K562 (cell line): ENCODE measurements around the gene ZNF467. TPM values are rescaled to one million over a fixed set of nuclear protein-coding genes. Genes with fewer than 3 reads are reported as not detected.
A peak's percentile ranks its signal among the peaks of the same experiment; 100 is the strongest.

Source experiments
- PTTG1 ChIP-seq: fragments of 450-650 bp; IDR thresholded peaks from 2 replicates; pipeline ENCODE4 v1.6.1; 2016; ENCODE audit warnings: low read depth, mild to moderate bottlenecking, missing genetic modification characterization, missing compliant biosample characterization
- SAFB2 ChIP-seq: fragments of 200-400 bp; formaldehyde crosslinking; IDR thresholded peaks from 2 replicates; pipeline ENCODE4 v1.6.1; 2018; ENCODE audit warnings: borderline replicate concordance, low read length, low read depth, moderate library complexity; ENCODE audit not compliant: severe bottlenecking
- SMC3 ChIP-seq: conservative IDR thresholded peaks from 2 replicates; pipeline ENCODE4 v1.6.1; 2011; ENCODE audit warnings: low read depth, low read length, improper control_type of control experiment; ENCODE audit not compliant: insufficient read depth
- ZC3H4 ChIP-seq: sonication (generic); formaldehyde crosslinking; IDR thresholded peaks from 2 replicates; pipeline ENCODE4 v1.9.0; 2021; ENCODE audit warnings: missing genetic modification reagents, borderline replicate concordance
- ZNF253 ChIP-seq: fragments of 250-450 bp; sonication (Bioruptor Pico); conservative IDR thresholded peaks from 2 replicates; pipeline ENCODE4 v1.6.1; 2021; ENCODE audit warnings: mild to moderate bottlenecking
- polyA plus RNA-seq, 8 experiments: library from polyadenylated mRNA; depleted of rRNA in 4 of 8; stranded (reverse) in 5 of 8; unstranded in 3 of 8; fragments of >200 nt; fragmentation: Nextera tagmentation in 2 of 8; fragmentation: Illumina TruSeq in 1 of 8; extraction: Ambion mirVana in 2 of 8; extraction: Trizol in 1 of 8; gene quantifications; 2 replicates each; pipeline versions ENCODE4 v1.2.1 to v1.2.3, GENCODE V29; 2011 to 2014; ENCODE audit warnings: inconsistent platforms in 1 of 8, missing spikeins in 1 of 8
- total RNA-seq, 7 experiments: library from RNA; depleted of rRNA in 6 of 7; stranded (reverse); fragments of >200 nt in 6 of 7; fragmentation: Illumina TruSeq in 2 of 7; extraction: Trizol in 2 of 7; gene quantifications; 2 replicates each; pipeline versions ENCODE4 v1.2.1 to v1.2.3, GENCODE V29; 2011 to 2021; ENCODE audit warnings: low replicate concordance in 1 of 7
- TF ChIP-seq, protein P1 (sequence below): sonication (generic); formaldehyde crosslinking; IDR thresholded peaks from 2 replicates; pipeline ENCODE4 v1.8.0; 2022; ENCODE audit warnings: mild to moderate bottlenecking, missing genetic modification reagents
- TF ChIP-seq, protein P2 (sequence below): fragments of 250-450 bp; sonication (Bioruptor Pico); IDR thresholded peaks from 2 replicates; pipeline ENCODE4 v1.6.1; 2021; ENCODE audit warnings: mild to moderate bottlenecking

The ZNF467 gene
- total and polyA plus RNA-seq, 9 of the 15 experiments (the other 6 are each of a cell fraction or from before 2014, with no cell fraction given), result 0.32 to 14.2 (median 1.7) TPM

DNA sequence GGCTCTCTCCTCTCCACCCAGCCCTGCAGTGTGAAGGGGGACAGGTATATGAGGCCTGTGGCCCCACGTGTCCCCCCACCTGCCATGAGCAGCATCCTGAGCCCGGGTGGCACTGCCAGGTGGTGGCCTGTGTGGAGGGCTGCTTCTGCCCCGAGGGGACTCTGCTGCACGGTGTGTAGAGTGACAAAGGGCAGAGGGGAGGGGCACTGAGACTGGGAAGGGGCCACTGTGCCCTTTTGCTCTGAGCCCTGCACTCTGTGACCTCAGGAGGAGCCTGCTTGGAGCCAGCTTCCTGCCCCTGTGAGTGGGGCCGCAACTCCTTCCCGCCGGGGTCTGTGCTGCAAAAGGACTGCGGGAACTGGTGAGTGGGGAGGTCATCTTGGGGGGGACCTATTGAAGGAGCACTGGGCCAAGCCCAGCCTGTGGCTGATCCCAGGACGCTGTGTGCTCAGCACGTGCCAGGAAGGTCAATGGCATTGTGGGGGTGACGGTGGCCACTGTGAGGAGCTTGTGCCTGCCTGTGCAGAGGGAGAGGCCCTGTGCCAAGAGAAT lies 15.0 kb upstream of the ZNF467 start (continued):
- TF ChIP-seq, protein P1, sequence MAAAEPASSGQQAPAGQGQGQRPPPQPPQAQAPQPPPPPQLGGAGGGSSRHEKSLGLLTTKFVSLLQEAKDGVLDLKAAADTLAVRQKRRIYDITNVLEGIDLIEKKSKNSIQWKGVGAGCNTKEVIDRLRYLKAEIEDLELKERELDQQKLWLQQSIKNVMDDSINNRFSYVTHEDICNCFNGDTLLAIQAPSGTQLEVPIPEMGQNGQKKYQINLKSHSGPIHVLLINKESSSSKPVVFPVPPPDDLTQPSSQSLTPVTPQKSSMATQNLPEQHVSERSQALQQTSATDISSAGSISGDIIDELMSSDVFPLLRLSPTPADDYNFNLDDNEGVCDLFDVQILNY (CRISPR knock-in tag), result no peak
- TF ChIP-seq PTTG1 (tag) (no peak), SMC3 (no peak), ZNF253 (CRISPR knock-in tag) (no peak), SAFB2 (no peak), ZC3H4 (CRISPR knock-in tag) (0 out of 2 replicates have a peak, but pooled peaks have one; percentile 38)
- TF ChIP-seq, protein P2, sequence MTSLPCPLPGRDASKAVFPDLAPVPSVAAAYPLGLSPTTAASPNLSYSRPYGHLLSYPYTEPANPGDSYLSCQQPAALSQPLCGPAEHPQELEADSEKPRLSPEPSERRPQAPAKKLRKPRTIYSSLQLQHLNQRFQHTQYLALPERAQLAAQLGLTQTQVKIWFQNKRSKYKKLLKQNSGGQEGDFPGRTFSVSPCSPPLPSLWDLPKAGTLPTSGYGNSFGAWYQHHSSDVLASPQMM (CRISPR knock-in tag), result no peak
